OCI-LY7 (cell line): ENCODE data around the gene DPYSL5.

Experiments used
- CTCF ChIP-seq: fragments of 200-600 bp; sonication (generic); conservative IDR thresholded peaks from 2 replicates; pipeline ENCODE4 v1.5.1; 2014; ENCODE audit warnings: mild to moderate bottlenecking, antibody characterized with exemption, low read length, moderate library complexity, mixed read lengths
- EZH2phosphoT487 ChIP-seq: fragments of 200-600 bp; sonication (generic); IDR thresholded peaks from 2 replicates; pipeline ENCODE4 v1.6.1; 2018; ENCODE audit warnings: low read depth, borderline replicate concordance, mild to moderate bottlenecking, mixed run types, antibody characterized with exemption, low read length, moderate library complexity, mixed read lengths

GRCh38 chr2:26845021-26845420 is 2.9 kb upstream of the DPYSL5 start:
- TF ChIP-seq CTCF, result no peak
- TF ChIP-seq EZH2phosphoT487, result no peak
